Neural cell (in vitro differentiated cells): ENCODE data around the gene MED13L.

Experiments
- RAD21 ChIP-seq: fragments of 450-650 bp; conservative IDR thresholded peaks from 2 replicates; pipeline ENCODE4 v1.6.1; 2014; ENCODE audit warnings: antibody characterized with exemption, mild to moderate bottlenecking, moderate library complexity
- TF ChIP-seq, protein P1 (sequence below): fragments of 450-650 bp; IDR thresholded peaks from 2 replicates; pipeline ENCODE4 v1.5.1; 2014; ENCODE audit warnings: antibody characterized with exemption, mild to moderate bottlenecking, moderate library complexity; ENCODE audit not compliant: poor library complexity, severe bottlenecking

- TF ChIP-seq, protein P1, sequence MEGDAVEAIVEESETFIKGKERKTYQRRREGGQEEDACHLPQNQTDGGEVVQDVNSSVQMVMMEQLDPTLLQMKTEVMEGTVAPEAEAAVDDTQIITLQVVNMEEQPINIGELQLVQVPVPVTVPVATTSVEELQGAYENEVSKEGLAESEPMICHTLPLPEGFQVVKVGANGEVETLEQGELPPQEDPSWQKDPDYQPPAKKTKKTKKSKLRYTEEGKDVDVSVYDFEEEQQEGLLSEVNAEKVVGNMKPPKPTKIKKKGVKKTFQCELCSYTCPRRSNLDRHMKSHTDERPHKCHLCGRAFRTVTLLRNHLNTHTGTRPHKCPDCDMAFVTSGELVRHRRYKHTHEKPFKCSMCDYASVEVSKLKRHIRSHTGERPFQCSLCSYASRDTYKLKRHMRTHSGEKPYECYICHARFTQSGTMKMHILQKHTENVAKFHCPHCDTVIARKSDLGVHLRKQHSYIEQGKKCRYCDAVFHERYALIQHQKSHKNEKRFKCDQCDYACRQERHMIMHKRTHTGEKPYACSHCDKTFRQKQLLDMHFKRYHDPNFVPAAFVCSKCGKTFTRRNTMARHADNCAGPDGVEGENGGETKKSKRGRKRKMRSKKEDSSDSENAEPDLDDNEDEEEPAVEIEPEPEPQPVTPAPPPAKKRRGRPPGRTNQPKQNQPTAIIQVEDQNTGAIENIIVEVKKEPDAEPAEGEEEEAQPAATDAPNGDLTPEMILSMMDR = no peak
- no peak for TF ChIP-seq RAD21
Measured at GRCh38 chr12:116244474-116245090, 32.9 kb downstream of the MED13L start.
